Measurements from ENCODE around the gene EPGN.

The EPGN gene

GRCh38 chr4:74344031-74344430 is 35.8 kb downstream of the EPGN start:
- DNase-seq: no peak

- no peak for DNase-seq
These were observed 45.6 kb downstream of the EPGN start for GRCh38 chr4:74353858-74354257.

GRCh38 chr4:74357965-74358364 is 49.7 kb downstream of the EPGN start:
- no peak for DNase-seq

- DNase-seq: no peak
These were observed 53.4 kb downstream of the EPGN start for GRCh38 chr4:74361671-74362070.

GRCh38 chr4:74362347-74362746 is 54.1 kb downstream of the EPGN start:
- DNase-seq: no peak

- DNase-seq: no peak
These were observed 56.0 kb downstream of the EPGN start for GRCh38 chr4:74364256-74364651.

- peak; percentile 8 for DNase-seq
These were observed 56.6 kb downstream of the EPGN start, which contains the start of gene EREG for GRCh38 chr4:74364652-74365491. Gene EREG (plus strand): TSS chr4:74365145. CDS start chr4:74365309, 164 bp downstream.

GRCh38 chr4:74365761-74366160 is 57.5 kb downstream of the EPGN start:
- no peak for DNase-seq
